ENCODE measurements around the gene UBE3D. TPM values are rescaled to one million over a fixed set of nuclear protein-coding genes. Genes with fewer than 3 reads are reported as not detected.

The UBE3D gene
- total and polyA plus RNA-seq, 3 donors from 2014 or later: 2.4 to 16.4 (median 13.9) TPM

- H3K36me3 ChIP-seq (ENCODE audit: low read depth, missing control alignments): no peaks in the 10 kb centered on the region
- intact Hi-C loops (cut with DNase I; ENCODE audit: low total_unique reads): no loop called here
- 82 to 96% methylated on average over 1 of the region's 1 CpG for WGBS, 2 donors
Observed at GRCh38 chr6:82921258-82921657, 144.4 kb downstream of the UBE3D start.

GRCh38 chr6:82917346-82918064 is 148.1 kb downstream of the UBE3D start:
- TF ChIP-seq POLR2A (IDR thresholded peaks at IDR 0.05): no peak
- TF ChIP-seq, protein P1, sequence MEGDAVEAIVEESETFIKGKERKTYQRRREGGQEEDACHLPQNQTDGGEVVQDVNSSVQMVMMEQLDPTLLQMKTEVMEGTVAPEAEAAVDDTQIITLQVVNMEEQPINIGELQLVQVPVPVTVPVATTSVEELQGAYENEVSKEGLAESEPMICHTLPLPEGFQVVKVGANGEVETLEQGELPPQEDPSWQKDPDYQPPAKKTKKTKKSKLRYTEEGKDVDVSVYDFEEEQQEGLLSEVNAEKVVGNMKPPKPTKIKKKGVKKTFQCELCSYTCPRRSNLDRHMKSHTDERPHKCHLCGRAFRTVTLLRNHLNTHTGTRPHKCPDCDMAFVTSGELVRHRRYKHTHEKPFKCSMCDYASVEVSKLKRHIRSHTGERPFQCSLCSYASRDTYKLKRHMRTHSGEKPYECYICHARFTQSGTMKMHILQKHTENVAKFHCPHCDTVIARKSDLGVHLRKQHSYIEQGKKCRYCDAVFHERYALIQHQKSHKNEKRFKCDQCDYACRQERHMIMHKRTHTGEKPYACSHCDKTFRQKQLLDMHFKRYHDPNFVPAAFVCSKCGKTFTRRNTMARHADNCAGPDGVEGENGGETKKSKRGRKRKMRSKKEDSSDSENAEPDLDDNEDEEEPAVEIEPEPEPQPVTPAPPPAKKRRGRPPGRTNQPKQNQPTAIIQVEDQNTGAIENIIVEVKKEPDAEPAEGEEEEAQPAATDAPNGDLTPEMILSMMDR (IDR thresholded peaks at IDR 0.05): no peak
- H3K27ac ChIP-seq: no peak overlapping the region
- H3K4me3 ChIP-seq: no peak overlapping the region
- DNase-seq: no peak
- WGBS, 2 donors: 48 to 59% methylated on average over 5 to 6 of the region's 6 CpGs
- no peaks in the 10 kb centered on the region for H3K9me3 ChIP-seq
- intact Hi-C loops (cut with DNase I; ENCODE audit: low total_unique reads): no loop called here
- no peaks in the 10 kb centered on the region for H3K36me3 ChIP-seq (ENCODE audit: low read depth, missing control alignments)
- no peaks in the 10 kb centered on the region for H3K27me3 ChIP-seq
- no peaks in the 10 kb centered on the region for H3K4me1 ChIP-seq

More at GRCh38 chr6:82921258-82921657, 144.4 kb downstream of the UBE3D start:
- DNase-seq: no peak
- Histone ChIP-seq H3K27ac (no peak overlapping the region), H3K4me1 (no peaks in the 10 kb centered on the region), H3K27me3 (no peaks in the 10 kb centered on the region), H3K9me3 (no peaks in the 10 kb centered on the region), H3K4me3 (no peak overlapping the region)
- no peak for TF ChIP-seq POLR2A (IDR thresholded peaks at IDR 0.05)
- TF ChIP-seq, protein P1 (IDR thresholded peaks at IDR 0.05): no peak

DNA sequence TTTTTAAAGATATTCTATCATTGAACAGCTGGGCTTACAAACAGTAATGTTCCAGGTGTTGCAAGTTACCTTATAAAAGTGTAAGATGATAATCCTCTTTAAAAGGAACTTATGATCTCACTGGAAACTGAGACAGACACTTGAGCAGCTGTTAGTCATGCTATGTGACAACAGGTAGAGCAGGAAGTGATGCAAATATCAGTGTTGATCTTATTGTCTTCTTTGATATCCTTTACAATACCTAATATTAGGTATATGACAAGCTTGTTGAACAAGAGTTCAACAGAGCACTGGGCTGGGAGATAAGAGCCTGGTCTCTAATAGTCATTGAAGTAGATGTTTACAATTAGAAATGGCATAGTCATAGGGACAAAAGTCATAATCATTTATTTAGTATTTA is 150.0 kb downstream of the UBE3D start:
- no peak for DNase-seq
- TF ChIP-seq POLR2A (IDR thresholded peaks at IDR 0.05): no peak
- TF ChIP-seq, protein P1 (IDR thresholded peaks at IDR 0.05): no peak
- Histone ChIP-seq H3K4me3 (no peak overlapping the region), H3K4me1 (peaks cover 3% of the 10 kb centered on the region), H3K36me3 (ENCODE audit: low read depth, missing control alignments) (no peaks in the 10 kb centered on the region), H3K27ac (no peak overlapping the region), H3K9me3 (no peaks in the 10 kb centered on the region), H3K27me3 (no peaks in the 10 kb centered on the region)
- intact Hi-C loops (cut with DNase I; ENCODE audit: low total_unique reads): no loop called here

DNA sequence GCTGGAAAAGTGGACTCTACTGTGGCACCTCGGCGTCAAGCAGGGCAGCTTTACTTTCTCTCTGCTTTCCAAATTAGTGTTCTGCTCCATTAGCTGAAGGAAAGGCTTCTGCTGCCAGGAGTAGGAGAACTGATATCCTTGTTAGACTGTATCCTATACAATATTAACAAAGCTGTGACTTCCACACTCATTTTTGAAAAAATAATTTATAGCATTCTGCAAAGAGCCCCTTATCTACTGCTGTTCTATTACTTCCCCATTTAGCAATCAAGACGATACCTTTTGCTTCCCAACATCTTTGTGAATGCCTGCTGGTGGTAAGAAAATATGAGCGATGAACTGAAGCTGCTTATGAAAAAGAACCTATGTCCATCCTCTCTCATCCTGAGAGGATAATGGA is 151.1 kb downstream of the UBE3D start:
- DNase-seq: no peak
- Histone ChIP-seq H3K4me1 (peaks cover 3% of the 10 kb centered on the region), H3K9me3 (no peaks in the 10 kb centered on the region), H3K4me3 (no peak overlapping the region), H3K27ac (no peak overlapping the region), H3K27me3 (no peaks in the 10 kb centered on the region), H3K36me3 (ENCODE audit: low read depth, missing control alignments) (no peaks in the 10 kb centered on the region)
- intact Hi-C loops (cut with DNase I; ENCODE audit: low total_unique reads): no loop called here
- WGBS, 2 donors: 85 to 93% methylated on average over 4 of the region's 4 CpGs
- TF ChIP-seq, protein P1 (IDR thresholded peaks at IDR 0.05): no peak
- no peak for TF ChIP-seq POLR2A (IDR thresholded peaks at IDR 0.05)

DNA sequence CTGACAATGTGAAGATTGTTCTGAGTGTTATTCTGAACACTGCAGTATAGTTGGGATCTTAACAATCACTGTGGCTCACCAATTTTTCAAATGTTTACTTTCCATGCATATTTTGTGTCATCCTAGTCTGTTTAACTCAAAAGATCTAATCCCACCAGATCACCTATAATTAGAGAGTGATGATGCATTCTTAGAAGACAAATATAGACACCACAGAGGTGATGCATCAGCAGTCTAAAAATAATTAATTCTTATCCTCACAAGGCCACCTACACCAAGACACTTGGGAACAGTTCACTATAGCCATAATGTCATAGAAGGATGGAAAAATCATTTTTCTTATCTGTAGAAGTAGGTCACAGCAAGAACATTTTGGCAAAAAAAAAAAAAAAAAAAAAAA is 154.8 kb downstream of the UBE3D start:
- TF ChIP-seq, protein P1 (IDR thresholded peaks at IDR 0.05): no peak
- TF ChIP-seq POLR2A (IDR thresholded peaks at IDR 0.05): no peak

More for the DNA sequence above, 154.8 kb downstream of the UBE3D start:
- H3K4me1 ChIP-seq: peaks cover 3% of the 10 kb centered on the region
- H3K27me3 ChIP-seq: no peaks in the 10 kb centered on the region
- no peaks in the 10 kb centered on the region for H3K36me3 ChIP-seq (ENCODE audit: low read depth, missing control alignments)
- DNase-seq: no peak
- H3K27ac ChIP-seq: no peak overlapping the region
- intact Hi-C loops (cut with DNase I; ENCODE audit: low total_unique reads): no loop called here
- H3K4me3 ChIP-seq: no peak overlapping the region
- no peaks in the 10 kb centered on the region for H3K9me3 ChIP-seq

All from testis (tissue), 3 donors.